K562 (cell line): ENCODE results near the gene SLC6A9. TPM values are rescaled to one million over a fixed set of nuclear protein-coding genes. Genes with fewer than 3 reads are reported as not detected.

Experiments used
- CBX5 ChIP-seq: IDR thresholded peaks from 2 replicates; pipeline ENCODE4 v1.6.1; 2014; ENCODE audit warnings: low read depth, borderline replicate concordance
- ETS2 ChIP-seq: IDR thresholded peaks from 2 replicates; pipeline ENCODE4 v1.6.1; 2016; ENCODE audit warnings: borderline replicate concordance, missing genetic modification characterization, mild to moderate bottlenecking, moderate library complexity, missing compliant biosample characterization; ENCODE audit not compliant: poor library complexity, severe bottlenecking
- ETV6 ChIP-seq, 3 experiments: fragments of 150-350 bp in 1 of 3; sonication (generic) in 1 of 3; formaldehyde crosslinking in 1 of 3; IDR thresholded peaks; 2 replicates each; pipeline versions ENCODE4 v1.6.1 to v1.8.0; 2014 to 2022; ENCODE audit warnings: borderline replicate concordance in 2 of 3, low read depth in 2 of 3, antibody characterized with exemption in 1 of 3, low read length in 1 of 3, mild to moderate bottlenecking in 1 of 3, missing genetic modification reagents in 1 of 3
- FOXA3 ChIP-seq, 2 experiments: fragments of 450-650 bp in 1 of 2; sonication (generic) in 1 of 2; formaldehyde crosslinking; IDR thresholded peaks in 1 of 2; conservative IDR thresholded peaks in 1 of 2; 2 replicates each; pipeline versions ENCODE4 v1.4.0 to v1.8.0; 2020 to 2022; ENCODE audit warnings: mild to moderate bottlenecking in 2 of 2, missing genetic modification reagents in 1 of 2
- GATAD2B ChIP-seq: fragments of 450-650 bp; IDR thresholded peaks from 2 replicates; pipeline ENCODE4 v1.6.1; 2017; ENCODE audit warnings: mild to moderate bottlenecking, borderline replicate concordance
- GTF2A2 ChIP-seq: IDR thresholded peaks from 2 replicates; pipeline ENCODE4 v1.6.1; 2016; ENCODE audit warnings: mild to moderate bottlenecking, missing genetic modification characterization, missing compliant biosample characterization
- HNRNPK ChIP-seq: fragments of 200-400 bp; formaldehyde crosslinking; IDR thresholded peaks from one replicate; pipeline ENCODE4 v1.6.1; 2018; ENCODE audit warnings: mild to moderate bottlenecking, low read depth, low read length; ENCODE audit not compliant: poor library complexity, severe bottlenecking
- IFI16 ChIP-seq: fragments of 250-450 bp; sonication (Bioruptor Pico); IDR thresholded peaks from 2 replicates; pipeline ENCODE4 v2.1.2; 2022; ENCODE audit warnings: mild to moderate bottlenecking, inconsistent platforms
- MCM3 ChIP-seq: fragments of 450-650 bp; IDR thresholded peaks from 2 replicates; pipeline ENCODE4 v1.6.1; 2016
- PCBP1 ChIP-seq: fragments of 200-400 bp; formaldehyde crosslinking; IDR thresholded peaks from 2 replicates; pipeline ENCODE4 v1.6.1; 2018; ENCODE audit warnings: mild to moderate bottlenecking, low read depth, low read length; ENCODE audit not compliant: poor library complexity, severe bottlenecking
- POLR2A ChIP-seq: fragments of 450-650 bp; conservative IDR thresholded peaks from 2 replicates; pipeline ENCODE4 v1.6.1; 2016
- RBFOX2 ChIP-seq: fragments of 200-400 bp; formaldehyde crosslinking; IDR thresholded peaks from 2 replicates; pipeline ENCODE4 v1.6.1; 2017; ENCODE audit warnings: low read depth, mild to moderate bottlenecking, low read length, moderate library complexity
- RBM34 ChIP-seq: fragments of 200-400 bp; formaldehyde crosslinking; IDR thresholded peaks from 2 replicates; pipeline ENCODE4 v1.6.1; 2018; ENCODE audit warnings: low read length, borderline replicate concordance; ENCODE audit not compliant: insufficient read depth
- SIN3A ChIP-seq, 2 experiments: fragments of 150-350 bp in 1 of 2; IDR thresholded peaks; 2 replicates each; pipeline ENCODE4 v1.6.1; 2011 to 2016; ENCODE audit warnings: borderline replicate concordance in 2 of 2, low read depth in 2 of 2, low read length in 2 of 2, mild to moderate bottlenecking in 2 of 2, moderate library complexity in 2 of 2; ENCODE audit not compliant: control insufficient read depth in 1 of 2
- SMARCE1 ChIP-seq: fragments of 450-650 bp; IDR thresholded peaks from 2 replicates; pipeline ENCODE4 v1.7.1; 2016; ENCODE audit warnings: mild to moderate bottlenecking
- SRF ChIP-seq, 2 experiments: fragments of 250-450, 450-650 bp in 1 of 2; sonication (Bioruptor Pico) in 1 of 2; sonication (generic) in 1 of 2; formaldehyde crosslinking; IDR thresholded peaks; 2 replicates each; pipeline versions ENCODE4 v1.5.0 to v1.5.1; 2020 to 2022; ENCODE audit warnings: mild to moderate bottlenecking in 1 of 2, missing genetic modification reagents in 1 of 2
- TARDBP ChIP-seq: fragments of 450-650 bp; IDR thresholded peaks from 2 replicates; pipeline ENCODE4 v1.6.1; 2016
- TFAM ChIP-seq: fragments of 250-450 bp; sonication (Bioruptor Pico); conservative IDR thresholded peaks from 2 replicates; pipeline ENCODE4 v1.5.0; 2021; ENCODE audit warnings: mild to moderate bottlenecking, moderate library complexity
- ZFP1 ChIP-seq: fragments of 450-650 bp; formaldehyde crosslinking; IDR thresholded peaks from 2 replicates; pipeline ENCODE4 v1.4.0; 2020; ENCODE audit warnings: mild to moderate bottlenecking, mixed read lengths
- ZNF274 ChIP-seq: IDR thresholded peaks from 2 replicates; pipeline ENCODE4 v1.6.1; 2011; ENCODE audit warnings: low read depth, mild to moderate bottlenecking, low read length, moderate library complexity, borderline replicate concordance
- ZNF354B ChIP-seq: fragments of 250-450 bp; sonication (Bioruptor Pico); IDR thresholded peaks from 2 replicates; pipeline ENCODE4 v1.4.0; 2020
- ZNF395 ChIP-seq: fragments of 200-800 bp; sonication (Bioruptor generic); IDR thresholded peaks from 2 replicates; pipeline ENCODE4 v1.6.1; 2017; ENCODE audit warnings: missing genetic modification characterization, missing compliant biosample characterization
- ZNF589 ChIP-seq: fragments of 200-800 bp; sonication (Bioruptor generic); IDR thresholded peaks from 2 replicates; pipeline ENCODE4 v1.6.1; 2016; ENCODE audit warnings: low read depth, missing genetic modification characterization, missing compliant biosample characterization
- ZSCAN32 ChIP-seq: fragments of 450-650 bp; formaldehyde crosslinking; IDR thresholded peaks from 2 replicates; pipeline ENCODE4 v1.4.0; 2020; ENCODE audit warnings: mild to moderate bottlenecking, moderate library complexity
- ZZZ3 ChIP-seq: fragments of 450-650 bp; IDR thresholded peaks from 2 replicates; pipeline ENCODE4 v1.6.1; 2016; ENCODE audit warnings: antibody characterized with exemption, mild to moderate bottlenecking, moderate library complexity
- polyA plus RNA-seq, 8 experiments: library from polyadenylated mRNA; depleted of rRNA in 4 of 8; stranded (reverse) in 5 of 8; unstranded in 3 of 8; fragments of >200 nt; fragmentation: Nextera tagmentation in 2 of 8; fragmentation: Illumina TruSeq in 1 of 8; extraction: Ambion mirVana in 2 of 8; extraction: Trizol in 1 of 8; gene quantifications; 2 replicates each; pipeline versions ENCODE4 v1.2.1 to v1.2.3, GENCODE V29; 2011 to 2014; ENCODE audit warnings: inconsistent platforms in 1 of 8, missing spikeins in 1 of 8
- total RNA-seq, 7 experiments: library from RNA; depleted of rRNA in 6 of 7; stranded (reverse); fragments of >200 nt in 6 of 7; fragmentation: Illumina TruSeq in 2 of 7; extraction: Trizol in 2 of 7; gene quantifications; 2 replicates each; pipeline versions ENCODE4 v1.2.1 to v1.2.3, GENCODE V29; 2011 to 2021; ENCODE audit warnings: low replicate concordance in 1 of 7
- TF ChIP-seq, protein P1 (sequence below): fragments of 450-650 bp; IDR thresholded peaks from one replicate; pipeline ENCODE4 v1.6.1; 2018; ENCODE audit warnings: mild to moderate bottlenecking, moderate library complexity; ENCODE audit not compliant: partially characterized antibody

Gene SLC6A9
- total and polyA plus RNA-seq, 9 of the 15 experiments (the other 6 are each of a cell fraction or from before 2014, with no cell fraction given): 0.17 to 18.7 (median 2.9) TPM

- no peak for TF ChIP-seq ETV6 (IDR thresholded peaks at IDR 0.05; ENCODE audit: borderline replicate concordance in 1 of 2, low read depth in 2 of 2, low read length in 1 of 2)
- 0 out of 2 replicates have a peak, but pooled peaks have one; percentile 45 for TF ChIP-seq ETV6 (CRISPR knock-in tag; IDR thresholded peaks at IDR 0.05; ENCODE audit: borderline replicate concordance)
- TF ChIP-seq HNRNPK: peak; percentile 7
- TF ChIP-seq GTF2A2 (tag): no peak
- TF ChIP-seq, protein P1, sequence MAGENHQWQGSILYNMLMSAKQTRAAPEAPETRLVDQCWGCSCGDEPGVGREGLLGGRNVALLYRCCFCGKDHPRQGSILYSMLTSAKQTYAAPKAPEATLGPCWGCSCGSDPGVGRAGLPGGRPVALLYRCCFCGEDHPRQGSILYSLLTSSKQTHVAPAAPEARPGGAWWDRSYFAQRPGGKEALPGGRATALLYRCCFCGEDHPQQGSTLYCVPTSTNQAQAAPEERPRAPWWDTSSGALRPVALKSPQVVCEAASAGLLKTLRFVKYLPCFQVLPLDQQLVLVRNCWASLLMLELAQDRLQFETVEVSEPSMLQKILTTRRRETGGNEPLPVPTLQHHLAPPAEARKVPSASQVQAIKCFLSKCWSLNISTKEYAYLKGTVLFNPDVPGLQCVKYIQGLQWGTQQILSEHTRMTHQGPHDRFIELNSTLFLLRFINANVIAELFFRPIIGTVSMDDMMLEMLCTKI: no peak
- no peak for TF ChIP-seq FOXA3 (CRISPR knock-in tag; conservative IDR thresholded peaks at IDR 0.05 in 1 of 2, IDR thresholded peaks at IDR 0.05 in 1 of 2)
- TF ChIP-seq MCM3: no peak
- no peak for TF ChIP-seq ETS2 (tag)
- no peak for TF ChIP-seq IFI16 (CRISPR knock-in tag)
- peak; percentile 77 for TF ChIP-seq ZSCAN32 (CRISPR knock-in tag)
- no peak for TF ChIP-seq ZZZ3
- TF ChIP-seq SIN3A (IDR thresholded peaks at IDR 0.05; ENCODE audit: borderline replicate concordance in 2 of 2, control insufficient read depth in 1 of 2, low read depth in 2 of 2, low read length in 2 of 2): no peak; a peak in 1 of 4 replicates
- TF ChIP-seq ZNF589: no peak
- TF ChIP-seq PCBP1: no peak
- TF ChIP-seq RBM34: no peak
- TF ChIP-seq GATAD2B: no peak
- TF ChIP-seq ZFP1 (CRISPR knock-in tag): no peak
- peak; percentile 11; the same call in 1 of the 2 replicates for TF ChIP-seq SMARCE1
- no peak for TF ChIP-seq CBX5
- TF ChIP-seq RBFOX2: peak; percentile 69
- 0 out of 4 replicates have a peak, but pooled peaks of 1 of the 2 experiments have one; percentile 2 for TF ChIP-seq SRF (CRISPR knock-in tag; IDR thresholded peaks at IDR 0.05)
- TF ChIP-seq TARDBP: 0 out of 2 replicates have a peak, but pooled peaks have one; percentile 32
- peak; percentile 35; the same call in 1 of the 2 replicates for TF ChIP-seq POLR2A
- no peak for TF ChIP-seq ZNF395 (CRISPR knock-in tag)
- no peak for TF ChIP-seq ZNF274
- no peak for TF ChIP-seq ZNF354B (CRISPR knock-in tag)
- no peak for TF ChIP-seq TFAM (CRISPR knock-in tag)
Observed at GRCh38 chr1:44031252-44032169, at the start of gene SLC6A9 (continued).
